NCI-H2227 (cell line): ENCODE data around the gene SLC51B.
"Not testable (repeated sequence)": the region's sequence is repeated elsewhere in the genome, so short reads cannot be mapped to it uniquely, and the experiment has no call there.

Experiments
- DNase-seq: peaks from one replicate; lab custom pipeline; 2025; ENCODE audit not compliant: unreplicated experiment; lab: John Stamatoyannopoulos, UW

Gene SLC51B

GRCh38 chr15:65044724-65045481 is at the start of gene SLC51B:
SLC51B (plus strand) TSS chr15:65045387; CDS start chr15:65050005, 4,618 bp downstream.
- no peak for DNase-seq

- DNase-seq, result no peak
These were observed 48.1 kb upstream of the SLC51B start for GRCh38 chr15:64997066-64997465.

- no peak for DNase-seq
These were observed 47.3 kb upstream of the SLC51B start for GRCh38 chr15:64997745-64998375.

GRCh38 chr15:65004993-65005392 is 40.2 kb upstream of the SLC51B start:
- no peak for DNase-seq

GRCh38 chr15:65006876-65007275 is 38.3 kb upstream of the SLC51B start:
- DNase-seq, result no peak

- no peak for DNase-seq
These were observed 36.2 kb upstream of the SLC51B start for GRCh38 chr15:65008983-65009382.

GRCh38 chr15:65011198-65011597 is 34.0 kb upstream of the SLC51B start:
- not testable (repeated sequence) for DNase-seq

- no peak for DNase-seq
These were observed 24.8 kb upstream of the SLC51B start for GRCh38 chr15:65020419-65020818.

GRCh38 chr15:65021488-65021887 is 23.7 kb upstream of the SLC51B start:
- DNase-seq, result no peak

GRCh38 chr15:65026756-65027155 is 18.4 kb upstream of the SLC51B start:
- no peak for DNase-seq

- DNase-seq, result no peak
These were observed 17.6 kb upstream of the SLC51B start for GRCh38 chr15:65027593-65027992.

GRCh38 chr15:65028338-65028737 is 16.8 kb upstream of the SLC51B start:
- DNase-seq, result no peak

- DNase-seq, result peak; percentile 84
These were observed 16.1 kb upstream of the SLC51B start, which contains the start of gene MTFMT for GRCh38 chr15:65028921-65029735. MTFMT (minus strand) TSS chr15:65029639; CDS start chr15:65029613, 26 bp downstream.

- no peak for DNase-seq
These were observed 15.4 kb upstream of the SLC51B start for GRCh38 chr15:65029736-65030208.

GRCh38 chr15:65032801-65033537 is 12.2 kb upstream of the SLC51B start:
- peak; percentile 60 for DNase-seq

- peak; percentile 33 for DNase-seq
These were observed 11.4 kb upstream of the SLC51B start for GRCh38 chr15:65033659-65034269.

GRCh38 chr15:65034719-65035118 is 10.5 kb upstream of the SLC51B start:
- no peak for DNase-seq

- DNase-seq, result no peak
These were observed 7.9 kb upstream of the SLC51B start for GRCh38 chr15:65037309-65037708.

GRCh38 chr15:65038428-65038827 is 6.8 kb upstream of the SLC51B start:
- no peak for DNase-seq

GRCh38 chr15:65038836-65039235 is 6.4 kb upstream of the SLC51B start:
- DNase-seq, result no peak
